Mesothelial cell of epicardium (in vitro differentiated cells): Measurements from ENCODE around the gene PUM1. TPM values are rescaled to one million over a fixed set of nuclear protein-coding genes. Genes with fewer than 3 reads are reported as not detected.
"Not testable (repeated sequence)": the region's sequence is repeated elsewhere in the genome, so short reads cannot be mapped to it uniquely, and the experiment has no call there.

Experiments
- DNase-seq, 2 experiments: peaks; one replicate each; pipeline ENCODE4 v3.0.0; 2021; ENCODE audit warnings: low spot score in 2 of 2; ENCODE audit not compliant: unreplicated experiment in 2 of 2
- H3K27ac Mint-ChIP-seq: 2 replicates; pipeline ENCODE4 v1.8.0; 2021; ENCODE audit warnings: mixed read lengths
- H3K27me3 Mint-ChIP-seq: 2 replicates; pipeline ENCODE4 v1.8.0; 2021; ENCODE audit warnings: low read depth, mixed read lengths
- H3K36me3 Mint-ChIP-seq: 2 replicates; pipeline ENCODE4 v1.8.0; 2021; ENCODE audit warnings: mixed read lengths
- H3K4me1 Mint-ChIP-seq: 2 replicates; pipeline ENCODE4 v1.8.0; 2021; ENCODE audit warnings: mixed read lengths
- H3K4me3 Mint-ChIP-seq: 2 replicates; pipeline ENCODE4 v1.8.0; 2021; ENCODE audit warnings: mild to moderate bottlenecking, moderate library complexity, mixed read lengths
- H3K9me3 Mint-ChIP-seq: 2 replicates; pipeline ENCODE4 v1.8.0; 2021; ENCODE audit warnings: mixed read lengths
- CTCF ChIP-seq: fragments of 200-600 bp; sonication (generic); IDR thresholded peaks from one replicate; pipeline ENCODE4 v1.5.0; 2021; ENCODE audit warnings: antibody characterized with exemption; ENCODE audit not compliant: unreplicated experiment
- total RNA-seq: library from RNA; stranded (reverse); gene quantifications from 3 replicates; pipeline ENCODE4 v1.2.1, GENCODE V29; 2021

The PUM1 gene
- total RNA-seq, 1 donor from 2014 or later = 250 TPM

GRCh38 chr1:30942326-30942963 is 123.1 kb downstream of the PUM1 start:
- no peak overlapping the region for H3K27ac Mint-ChIP-seq
- DNase-seq = no peak
- H3K9me3 Mint-ChIP-seq = no peaks in the 10 kb centered on the region
- peaks cover 47% of the 10 kb centered on the region for H3K36me3 Mint-ChIP-seq
- TF ChIP-seq CTCF = no peak
- H3K4me3 Mint-ChIP-seq = no peak overlapping the region
- H3K27me3 Mint-ChIP-seq = no peaks in the 10 kb centered on the region
- H3K4me1 Mint-ChIP-seq = no peaks in the 10 kb centered on the region

- Mint-ChIP-seq H3K27me3 (no peaks in the 10 kb centered on the region), H3K9me3 (no peaks in the 10 kb centered on the region), H3K4me3 (no peak overlapping the region), H3K4me1 (no peaks in the 10 kb centered on the region), H3K36me3 (peaks cover 52% of the 10 kb centered on the region), H3K27ac (no peak overlapping the region)
- TF ChIP-seq CTCF = no peak
- DNase-seq = no peak
Measured at GRCh38 chr1:30940541-30940940, 125.0 kb downstream of the PUM1 start.

GRCh38 chr1:30936541-30937171 is 128.9 kb downstream of the PUM1 start:
- Mint-ChIP-seq H3K27ac (no peak overlapping the region), H3K4me1 (peaks cover 15% of the 10 kb centered on the region), H3K27me3 (no peaks in the 10 kb centered on the region), H3K4me3 (no peak overlapping the region), H3K9me3 (no peaks in the 10 kb centered on the region), H3K36me3 (peaks cover 49% of the 10 kb centered on the region)
- no peak for TF ChIP-seq CTCF
- DNase-seq = no peak

- not testable (repeated sequence) for H3K9me3 Mint-ChIP-seq, H3K27me3 Mint-ChIP-seq, DNase-seq, H3K4me3 Mint-ChIP-seq, H3K27ac Mint-ChIP-seq
- Mint-ChIP-seq H3K4me1 (peaks cover 21% of the 10 kb centered on the region), H3K36me3 (peaks cover 45% of the 10 kb centered on the region)
Measured at GRCh38 chr1:30935758-30936157, 129.8 kb downstream of the PUM1 start.

GRCh38 chr1:30934613-30935012 is 130.9 kb downstream of the PUM1 start:
- no peaks in the 10 kb centered on the region for H3K27me3 Mint-ChIP-seq
- no peak for TF ChIP-seq CTCF
- H3K27ac Mint-ChIP-seq = peak overlapping the region; percentile 75
- H3K9me3 Mint-ChIP-seq = no peaks in the 10 kb centered on the region
- H3K36me3 Mint-ChIP-seq = peaks cover 38% of the 10 kb centered on the region
- peaks cover 22% of the 10 kb centered on the region for H3K4me1 Mint-ChIP-seq
- DNase-seq = no peak
- H3K4me3 Mint-ChIP-seq = no peak overlapping the region

GRCh38 chr1:30933874-30934252 is 131.7 kb downstream of the PUM1 start:
- TF ChIP-seq CTCF = no peak
- Mint-ChIP-seq H3K27me3 (no peaks in the 10 kb centered on the region), H3K9me3 (no peaks in the 10 kb centered on the region), H3K27ac (peak overlapping the region; percentile 75), H3K4me1 (peaks cover 24% of the 10 kb centered on the region), H3K36me3 (peaks cover 31% of the 10 kb centered on the region), H3K4me3 (no peak overlapping the region)
- DNase-seq = no peak
